ENCODE measurements around the gene MAP3K7. TPM values are rescaled to one million over a fixed set of nuclear protein-coding genes. Genes with fewer than 3 reads are reported as not detected.

MAP3K7 gene
- total and polyA plus RNA-seq, 2 of the 8 experiments (the other 6 are each of a cell fraction or from before 2014, with no cell fraction given) = 27.3 to 34.8 TPM

- TF ChIP-seq ASH2L (IDR thresholded peaks at IDR 0.05; ENCODE audit: low read length) (no peak), EGR1 (IDR thresholded peaks at IDR 0.05; ENCODE audit: borderline replicate concordance, low read depth, low read length) (no peak)
Observed at GRCh38 chr6:90472716-90473115, 114.2 kb downstream of the MAP3K7 start (continued).

Data from H1 (cell line).